Right lobe of liver (tissue), 6 donors: ENCODE results near the gene TRABD2B. TPM values are rescaled to one million over a fixed set of nuclear protein-coding genes. Genes with fewer than 3 reads are reported as not detected.

Source experiments
- ATAC-seq, 4 donors: fragments of 200-7000 bp; cut with Tn5 transposase; one replicate each; pipeline ENCODE4 v1.9.1; 2020; ENCODE audit warnings: mild to moderate bottlenecking in 4 of 4, moderate library complexity in 4 of 4
- DNase-seq, 3 donors: peaks; one replicate each; pipeline ENCODE4 v3.0.0-alpha.2; 2020
- H3K27ac ChIP-seq, 3 donors: fragments of 200-600 bp; one replicate each; pipeline ENCODE4 v1.8.0; 2022
- H3K27me3 ChIP-seq, 2 donors: fragments of 200-600 bp; one replicate each; pipeline ENCODE4 v1.8.0; 2022
- H3K36me3 ChIP-seq, 4 donors: fragments of 200-600 bp; sonication (generic) in 1 of 4; one replicate each; pipeline versions ENCODE4 v1.5.1 to v1.8.0; 2017 to 2022; ENCODE audit warnings: control low read depth in 1 of 4
- H3K4me1 ChIP-seq, 4 donors: fragments of 200-600 bp; sonication (generic) in 1 of 4; one replicate each; pipeline versions ENCODE4 v1.5.1 to v1.8.0; 2017 to 2022; ENCODE audit warnings: control low read depth in 1 of 4
- H3K4me3 ChIP-seq, 3 donors: fragments of 200-600 bp; one replicate each; pipeline ENCODE4 v1.8.0; 2022
- H3K9me3 ChIP-seq, 4 donors: fragments of 200-600 bp; sonication (generic) in 1 of 4; one replicate each; pipeline versions ENCODE4 v1.5.1 to v1.8.0; 2017 to 2022; ENCODE audit warnings: control low read depth in 1 of 4
- CTCF ChIP-seq, 4 donors: fragments of 200-600 bp in 3 of 4; fragments of 450-650 bp in 1 of 4; IDR thresholded peaks; one replicate each; pipeline versions ENCODE4 v1.5.1 to v1.8.0; 2016 to 2022; ENCODE audit warnings: antibody characterized with exemption in 4 of 4, mild to moderate bottlenecking in 2 of 4
- POLR2A ChIP-seq: fragments of 450-650 bp; IDR thresholded peaks from one replicate; pipeline ENCODE4 v1.6.1; 2017; ENCODE audit warnings: antibody characterized with exemption, mild to moderate bottlenecking
- WGBS: methylation state at CpG from one replicate; pipeline ENCODE4 v1.1.6; 2018; ENCODE audit warnings: low coverage, low lambda C conversion rate; ENCODE audit not compliant: insufficient coverage; ENCODE audit errors: missing lambda C conversion rate; 5-methylcytosine and 5-hydroxymethylcytosine counted together
- intact Hi-C, 2 donors: fragments of 100-400 bp; cut with DNase I; formaldehyde crosslinking; loops; one replicate each; pipeline versions ENCODE4 v1.11.2 to v1.14.1; 2022
- total RNA-seq, 6 experiments: library from RNA; depleted of rRNA in 2 of 6; stranded (reverse); fragments of >200 nt in 2 of 6; fragmentation: NEBNext Ultra II Directional in 3 of 6; extraction: Animal tissue kit (Norgen Biotek cat#: 25700) in 3 of 6; gene quantifications; one replicate each; pipeline versions ENCODE4 v1.1.0 to v1.2.4, GENCODE V29; 2016 to 2023
- donor health status: DM: no; HTN: yes; CAD: no.
- donor health status: DM: no; HTN: no; CAD: no.
- donor health status: DM: no; HTN: no; CAD: no.
- donor health status: DM: no; HTN: yes; CAD: no.
- donor health status: DM: no; HTN: yes; CAD: no.

The TRABD2B gene
- total RNA-seq, 6 experiments from 2014 or later: 0.55 to 9.5 (median 1.8) TPM

- Histone ChIP-seq H3K27me3 (no peaks in the 10 kb centered on the region), H3K9me3 (no peaks in the 10 kb centered on the region), H3K4me3 (no peak overlapping the region), H3K4me1 (no peaks in the 10 kb centered on the region), H3K36me3 (no peaks in the 10 kb centered on the region), H3K27ac (no peak overlapping the region)
- WGBS: 83% methylated on average over 12 of the region's 12 CpGs
- DNase-seq: no peak
- ATAC-seq: no peak
- intact Hi-C loops: no loop called here
- TF ChIP-seq CTCF (IDR thresholded peaks at IDR 0.05) (no peak), POLR2A (no peak)
These were observed 244.6 kb downstream of the TRABD2B start for GRCh38 chr1:47752559-47752958.

- TF ChIP-seq POLR2A (no peak), CTCF (IDR thresholded peaks at IDR 0.05) (no peak)
- no peak overlapping the region for H3K27ac ChIP-seq
- H3K27me3 ChIP-seq: no peaks in the 10 kb centered on the region
- H3K36me3 ChIP-seq: no peaks in the 10 kb centered on the region
- intact Hi-C loops: no loop called here
- H3K4me1 ChIP-seq: no peaks in the 10 kb centered on the region
- no peaks in the 10 kb centered on the region for H3K9me3 ChIP-seq
- no peak for ATAC-seq
- no peak for DNase-seq
- no peak overlapping the region for H3K4me3 ChIP-seq
- WGBS: 82% methylated on average over 7 of the region's 15 CpGs
These were observed 245.2 kb downstream of the TRABD2B start for GRCh38 chr1:47751996-47752451.

- WGBS: 62% methylated on average over 4 of the region's 4 CpGs
- Histone ChIP-seq H3K4me3 (no peak overlapping the region), H3K36me3 (no peaks in the 10 kb centered on the region), H3K9me3 (no peaks in the 10 kb centered on the region), H3K4me1 (no peaks in the 10 kb centered on the region), H3K27me3 (no peaks in the 10 kb centered on the region), H3K27ac (no peak overlapping the region)
- intact Hi-C loops: no loop called here
- TF ChIP-seq CTCF (IDR thresholded peaks at IDR 0.05): no peak
- TF ChIP-seq POLR2A: no peak
- DNase-seq (no peak), ATAC-seq (no peak)
These were observed 246.0 kb downstream of the TRABD2B start for GRCh38 chr1:47751193-47751592.

GRCh38 chr1:47745715-47746609 lies 251.2 kb downstream of the TRABD2B start:
- Histone ChIP-seq H3K4me3 (no peak overlapping the region), H3K27me3 (no peaks in the 10 kb centered on the region), H3K9me3 (no peaks in the 10 kb centered on the region), H3K36me3 (no peaks in the 10 kb centered on the region), H3K27ac (no peak overlapping the region), H3K4me1 (no peaks in the 10 kb centered on the region)
- TF ChIP-seq CTCF (IDR thresholded peaks at IDR 0.05) (no peak), POLR2A (no peak)
- no peak for ATAC-seq
- WGBS: 61% methylated on average over 5 of the region's 8 CpGs
- DNase-seq: no peak
- intact Hi-C loops: no loop called here
